ENCODE measurements around the gene USP47. TPM values are rescaled to one million over a fixed set of nuclear protein-coding genes. Genes with fewer than 3 reads are reported as not detected.

Gene USP47
- total RNA-seq, 1 experiment from 2014 or later: 39.2 TPM

DNA sequence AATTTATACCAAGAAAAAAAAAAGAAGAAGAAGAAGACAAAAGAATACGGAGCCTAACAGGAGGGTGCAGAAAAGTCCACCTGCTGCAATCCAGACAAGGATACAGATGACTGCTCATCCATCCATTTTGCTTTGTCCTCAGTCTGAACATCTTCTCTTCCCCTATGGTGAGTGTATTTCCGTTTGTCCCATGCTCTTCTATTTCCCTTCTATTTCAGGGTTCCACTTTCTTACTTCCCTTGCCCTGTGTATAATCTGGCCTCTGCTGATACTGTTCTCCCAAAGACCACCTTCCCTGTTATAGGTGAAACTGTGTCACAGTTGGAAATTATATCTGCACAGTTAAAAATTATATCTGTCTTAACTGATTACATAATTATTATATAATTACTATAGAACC, 48.7 kb upstream of the USP47 start:
- no peaks in the 10 kb centered on the region for H3K36me3 ChIP-seq (ENCODE audit: control insufficient read depth, insufficient read depth, low read length)
- intact Hi-C loops (cut with micrococcal nuclease; ENCODE audit: unreplicated experiment) (loop anchor here (10.0 kb wide), 1 partner anchor 102 kb away; no protein-coding TSS in a partner anchor), in situ Hi-C loops (cut with HindIII; ENCODE audit: low pct_unique_long_range_greater_than_20kb, low sequenced_read_pairs) (no loop called here)
- no peak for TF ChIP-seq POLR2AphosphoS5 (IDR thresholded peaks at IDR 0.05; ENCODE audit: low read depth, low read length)
- TF ChIP-seq, protein P1, sequence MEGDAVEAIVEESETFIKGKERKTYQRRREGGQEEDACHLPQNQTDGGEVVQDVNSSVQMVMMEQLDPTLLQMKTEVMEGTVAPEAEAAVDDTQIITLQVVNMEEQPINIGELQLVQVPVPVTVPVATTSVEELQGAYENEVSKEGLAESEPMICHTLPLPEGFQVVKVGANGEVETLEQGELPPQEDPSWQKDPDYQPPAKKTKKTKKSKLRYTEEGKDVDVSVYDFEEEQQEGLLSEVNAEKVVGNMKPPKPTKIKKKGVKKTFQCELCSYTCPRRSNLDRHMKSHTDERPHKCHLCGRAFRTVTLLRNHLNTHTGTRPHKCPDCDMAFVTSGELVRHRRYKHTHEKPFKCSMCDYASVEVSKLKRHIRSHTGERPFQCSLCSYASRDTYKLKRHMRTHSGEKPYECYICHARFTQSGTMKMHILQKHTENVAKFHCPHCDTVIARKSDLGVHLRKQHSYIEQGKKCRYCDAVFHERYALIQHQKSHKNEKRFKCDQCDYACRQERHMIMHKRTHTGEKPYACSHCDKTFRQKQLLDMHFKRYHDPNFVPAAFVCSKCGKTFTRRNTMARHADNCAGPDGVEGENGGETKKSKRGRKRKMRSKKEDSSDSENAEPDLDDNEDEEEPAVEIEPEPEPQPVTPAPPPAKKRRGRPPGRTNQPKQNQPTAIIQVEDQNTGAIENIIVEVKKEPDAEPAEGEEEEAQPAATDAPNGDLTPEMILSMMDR (IDR thresholded peaks at IDR 0.05): no peak
- TF ChIP-seq TCF7L2 (IDR thresholded peaks at IDR 0.05; ENCODE audit: low read depth, low read length): no peak
- TF ChIP-seq, protein P2, sequence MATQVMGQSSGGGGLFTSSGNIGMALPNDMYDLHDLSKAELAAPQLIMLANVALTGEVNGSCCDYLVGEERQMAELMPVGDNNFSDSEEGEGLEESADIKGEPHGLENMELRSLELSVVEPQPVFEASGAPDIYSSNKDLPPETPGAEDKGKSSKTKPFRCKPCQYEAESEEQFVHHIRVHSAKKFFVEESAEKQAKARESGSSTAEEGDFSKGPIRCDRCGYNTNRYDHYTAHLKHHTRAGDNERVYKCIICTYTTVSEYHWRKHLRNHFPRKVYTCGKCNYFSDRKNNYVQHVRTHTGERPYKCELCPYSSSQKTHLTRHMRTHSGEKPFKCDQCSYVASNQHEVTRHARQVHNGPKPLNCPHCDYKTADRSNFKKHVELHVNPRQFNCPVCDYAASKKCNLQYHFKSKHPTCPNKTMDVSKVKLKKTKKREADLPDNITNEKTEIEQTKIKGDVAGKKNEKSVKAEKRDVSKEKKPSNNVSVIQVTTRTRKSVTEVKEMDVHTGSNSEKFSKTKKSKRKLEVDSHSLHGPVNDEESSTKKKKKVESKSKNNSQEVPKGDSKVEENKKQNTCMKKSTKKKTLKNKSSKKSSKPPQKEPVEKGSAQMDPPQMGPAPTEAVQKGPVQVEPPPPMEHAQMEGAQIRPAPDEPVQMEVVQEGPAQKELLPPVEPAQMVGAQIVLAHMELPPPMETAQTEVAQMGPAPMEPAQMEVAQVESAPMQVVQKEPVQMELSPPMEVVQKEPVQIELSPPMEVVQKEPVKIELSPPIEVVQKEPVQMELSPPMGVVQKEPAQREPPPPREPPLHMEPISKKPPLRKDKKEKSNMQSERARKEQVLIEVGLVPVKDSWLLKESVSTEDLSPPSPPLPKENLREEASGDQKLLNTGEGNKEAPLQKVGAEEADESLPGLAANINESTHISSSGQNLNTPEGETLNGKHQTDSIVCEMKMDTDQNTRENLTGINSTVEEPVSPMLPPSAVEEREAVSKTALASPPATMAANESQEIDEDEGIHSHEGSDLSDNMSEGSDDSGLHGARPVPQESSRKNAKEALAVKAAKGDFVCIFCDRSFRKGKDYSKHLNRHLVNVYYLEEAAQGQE (IDR thresholded peaks at IDR 0.05; ENCODE audit: insufficient read depth in 1 of 2, low read depth in 2 of 2, low read length in 1 of 2): no peak
- no peak for TF ChIP-seq SIN3A (IDR thresholded peaks at IDR 0.05; ENCODE audit: borderline replicate concordance, insufficient read depth, low read depth, low read length)
- BruUV-seq (replicated peaks): no TSS peak
- H3K9me3 ChIP-seq (ENCODE audit: control insufficient read depth, insufficient read depth, low read depth, low read length): no peaks in the 10 kb centered on the region
- H3K27me3 ChIP-seq (ENCODE audit: control insufficient read depth, insufficient read depth, low read length): peaks cover 4% of the 10 kb centered on the region; the same call in 1 of the 2 replicates
- no peak for DNase-seq (ENCODE audit: low read depth, low spot score)
- ChIA-PET CTCF (no interaction called here), POLR2A (interaction anchor here (0.6 kb wide), 1 partner anchor 363 kb away, joined by 3 read pairs; no protein-coding TSS in a partner anchor)
- H3K4me1 ChIP-seq (ENCODE audit: control insufficient read depth, insufficient read depth, low read length): no peaks in the 10 kb centered on the region; the same call in 1 of the 2 replicates
- no peak overlapping the region for H3K27ac ChIP-seq (ENCODE audit: low read length)
- ATAC-seq: no peak
- H3K4me3 ChIP-seq (ENCODE audit: low read depth in 2 of 2, low read length in 2 of 2): no peak overlapping the region

DNA sequence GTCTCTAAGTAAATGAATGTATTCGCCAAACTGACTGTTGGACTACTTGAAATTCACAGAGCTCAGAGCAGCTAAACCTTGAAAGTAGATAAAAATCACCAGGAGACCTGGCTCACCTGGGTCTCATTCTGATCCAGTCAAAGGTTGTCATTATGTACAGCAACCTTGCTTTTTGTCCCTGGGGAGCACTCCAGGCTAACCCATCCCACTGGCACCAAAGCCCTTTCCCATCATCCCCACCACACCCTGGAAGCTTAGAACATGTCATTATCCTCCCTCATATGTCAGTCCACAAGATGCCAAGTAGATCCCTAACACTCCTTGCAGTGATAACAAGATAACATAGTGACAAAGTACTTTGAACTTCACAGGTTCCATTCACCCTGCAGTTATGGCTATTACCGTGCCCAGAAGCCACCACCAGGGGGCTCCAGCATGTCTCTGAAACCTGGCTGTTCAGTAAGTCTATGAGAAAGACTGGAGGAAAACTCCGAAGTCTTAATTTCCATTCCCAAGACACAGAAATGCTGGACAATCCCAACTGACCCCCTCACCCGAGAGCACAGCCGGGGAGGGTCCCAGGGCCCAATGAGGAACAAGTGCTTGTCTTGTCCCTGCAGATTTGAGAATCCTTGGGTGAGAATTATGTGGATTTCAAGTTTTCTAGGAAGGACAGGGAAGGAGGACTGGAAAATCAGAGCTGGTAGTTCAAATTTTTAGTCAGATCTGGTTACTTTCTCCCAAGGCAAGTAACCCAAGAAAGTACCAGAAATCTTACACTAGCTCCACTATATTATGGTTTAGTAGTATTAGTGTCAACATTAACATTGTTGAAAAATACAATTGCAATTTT, 43.0 kb upstream of the USP47 start:
- no peak overlapping the region for H3K4me3 ChIP-seq (ENCODE audit: low read depth in 2 of 2, low read length in 2 of 2)
- POLR2A ChIA-PET: interaction anchor here (0.5 kb wide), 1 partner anchor 84 kb away, joined by 3 read pairs; no protein-coding TSS in a partner anchor

More for the DNA sequence above, 43.0 kb upstream of the USP47 start:
- Histone ChIP-seq H3K36me3 (ENCODE audit: control insufficient read depth, insufficient read depth, low read length) (no peaks in the 10 kb centered on the region), H3K9me3 (ENCODE audit: control insufficient read depth, insufficient read depth, low read depth, low read length) (no peaks in the 10 kb centered on the region), H3K27ac (ENCODE audit: low read length) (0 out of 2 replicates have a peak overlapping the region, but pooled peaks have one; percentile 55), H3K4me1 (ENCODE audit: control insufficient read depth, insufficient read depth, low read length) (no peaks in the 10 kb centered on the region; the same call in 1 of the 2 replicates), H3K27me3 (ENCODE audit: control insufficient read depth, insufficient read depth, low read length) (peaks cover 4% of the 10 kb centered on the region; the same call in 1 of the 2 replicates)
- DNase-seq (ENCODE audit: low read depth, low spot score) (no peak), ATAC-seq (peak; percentile 99)
- TF ChIP-seq, protein P2 (IDR thresholded peaks at IDR 0.05; ENCODE audit: insufficient read depth in 1 of 2, low read depth in 2 of 2, low read length in 1 of 2): no peak
- TF ChIP-seq POLR2AphosphoS5 (IDR thresholded peaks at IDR 0.05; ENCODE audit: low read depth, low read length) (no peak), SIN3A (IDR thresholded peaks at IDR 0.05; ENCODE audit: borderline replicate concordance, insufficient read depth, low read depth, low read length) (no peak), TCF7L2 (IDR thresholded peaks at IDR 0.05; ENCODE audit: low read depth, low read length) (0 out of 2 replicates have a peak, but pooled peaks have one; percentile 20)
- TF ChIP-seq, protein P1 (IDR thresholded peaks at IDR 0.05): peak; percentile 93
- in situ Hi-C loops (cut with HindIII; ENCODE audit: low pct_unique_long_range_greater_than_20kb, low sequenced_read_pairs) (no loop called here), intact Hi-C loops (cut with micrococcal nuclease; ENCODE audit: unreplicated experiment) (loop anchor here (2.0 to 10.0 kb wide), 4 partner anchors 43 to 483 kb away; partner anchors contain the start of gene USP47)
- CTCF ChIA-PET: interaction anchor here (1.4 kb wide), 1 partner anchor 245 kb away, joined by 3 read pairs; no protein-coding TSS in a partner anchor
- BruUV-seq (replicated peaks): no TSS peak

Data from Panc1 (cell line).